Measurements from ENCODE around the gene GLCCI1. TPM values are rescaled to one million over a fixed set of nuclear protein-coding genes. Genes with fewer than 3 reads are reported as not detected.

GLCCI1 gene
- total RNA-seq, 4 donors from 2014 or later = 15.6 to 24.0 (median 21.7) TPM

GRCh38 chr7:7978860-7979259 lies 10.3 kb downstream of the GLCCI1 start:
- no peak for TF ChIP-seq CTCF (IDR thresholded peaks at IDR 0.05; ENCODE audit: low read depth)

GRCh38 chr7:7979558-7979957 lies 11.0 kb downstream of the GLCCI1 start:
- no peak for TF ChIP-seq CTCF (IDR thresholded peaks at IDR 0.05; ENCODE audit: low read depth)

- TF ChIP-seq CTCF (IDR thresholded peaks at IDR 0.05; ENCODE audit: low read depth) = no peak
Measured at GRCh38 chr7:7980134-7980533, 11.5 kb downstream of the GLCCI1 start.

GRCh38 chr7:7982904-7983303 lies 14.3 kb downstream of the GLCCI1 start:
- no peak for TF ChIP-seq CTCF (IDR thresholded peaks at IDR 0.05; ENCODE audit: low read depth)

- TF ChIP-seq CTCF (IDR thresholded peaks at IDR 0.05; ENCODE audit: low read depth) = no peak
Measured at GRCh38 chr7:7984424-7984823, 15.8 kb downstream of the GLCCI1 start.

- TF ChIP-seq CTCF (IDR thresholded peaks at IDR 0.05; ENCODE audit: low read depth) = no peak
Measured at GRCh38 chr7:7988706-7989105, 20.1 kb downstream of the GLCCI1 start.

- no peak for TF ChIP-seq CTCF (IDR thresholded peaks at IDR 0.05; ENCODE audit: low read depth)
Measured at GRCh38 chr7:7989133-7989532, 20.5 kb downstream of the GLCCI1 start.

Measured in subcutaneous adipose tissue (tissue), 4 donors.